Nucleus accumbens (tissue), 56 donors: ENCODE data around the gene ROR1.
"Not testable (repeated sequence)": the region's sequence is repeated elsewhere in the genome, so short reads cannot be mapped to it uniquely, and the experiment has no call there.

ENCODE experiments used
- DNase-seq, 56 donors: peaks; one replicate each; lab custom pipeline; 2025; lab: John Stamatoyannopoulos, UW

The ROR1 gene

GRCh38 chr1:63789856-63790605, 16.2 kb downstream of the ROR1 start:
- no peak for DNase-seq

DNA sequence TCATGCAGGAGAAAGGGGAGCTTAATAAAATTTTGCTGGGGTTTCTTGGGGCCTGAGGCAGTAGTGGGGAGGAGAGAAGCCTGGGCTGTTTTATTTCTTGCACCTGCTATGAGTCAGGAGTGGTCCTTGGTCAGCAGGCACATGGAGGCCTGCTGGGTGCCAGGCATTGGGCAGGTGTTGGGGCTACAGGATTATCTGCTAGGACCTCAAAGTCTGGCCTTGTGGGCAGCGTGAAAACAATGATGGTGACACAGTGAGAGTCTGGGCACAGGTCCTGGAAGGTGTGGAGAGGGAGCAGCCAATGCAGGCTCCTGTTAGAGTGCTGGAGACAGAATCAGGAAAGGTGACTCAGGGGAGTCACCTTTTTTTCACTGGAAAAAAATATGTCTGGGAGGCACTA, 17.2 kb downstream of the ROR1 start:
- no peak for DNase-seq

DNA sequence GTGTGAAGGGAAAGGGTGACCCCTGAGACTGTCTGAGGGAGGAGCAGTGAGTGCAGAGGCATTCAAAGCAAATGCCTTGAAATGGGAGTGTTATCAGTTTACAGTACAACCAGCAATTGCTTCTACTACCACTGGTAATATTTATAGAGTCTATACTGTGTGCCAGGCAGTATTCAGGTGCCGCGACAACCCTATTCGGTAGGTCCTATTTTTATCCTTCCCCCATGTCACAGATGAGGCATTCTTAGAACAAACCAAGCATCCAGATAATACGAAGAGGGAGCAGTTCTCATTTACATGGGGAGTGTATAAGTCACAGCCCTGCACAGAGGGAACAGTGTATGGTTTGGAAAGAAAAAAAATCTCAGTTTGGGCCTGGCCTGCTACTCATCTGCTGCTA, 18.3 kb downstream of the ROR1 start:
- DNase-seq, result no peak

DNA sequence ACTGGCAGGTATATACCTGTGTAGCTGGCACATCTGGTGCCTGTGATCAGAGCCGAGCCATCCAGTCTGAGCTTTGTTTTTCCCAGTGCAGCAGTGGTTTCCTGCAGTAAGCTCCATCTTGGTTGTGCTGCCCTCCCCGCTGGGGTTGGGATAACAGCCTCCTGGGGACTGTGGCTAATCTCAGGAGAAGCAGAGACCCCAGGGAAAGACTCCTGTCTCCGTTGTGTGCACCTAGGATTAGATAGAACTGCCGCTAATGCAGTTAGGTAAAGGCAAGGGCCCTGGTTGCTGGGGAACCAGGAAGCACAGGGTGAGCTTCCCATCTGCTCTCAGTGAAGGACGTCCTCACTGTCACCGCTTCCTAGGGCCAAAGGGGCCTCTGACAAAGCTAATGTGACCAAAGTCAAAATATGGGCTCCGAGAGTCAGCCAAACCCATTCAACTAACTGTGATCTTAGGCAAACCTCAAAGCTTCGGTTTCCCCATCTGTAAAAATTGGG, 20.0 kb downstream of the ROR1 start:
- no peak for DNase-seq

DNA sequence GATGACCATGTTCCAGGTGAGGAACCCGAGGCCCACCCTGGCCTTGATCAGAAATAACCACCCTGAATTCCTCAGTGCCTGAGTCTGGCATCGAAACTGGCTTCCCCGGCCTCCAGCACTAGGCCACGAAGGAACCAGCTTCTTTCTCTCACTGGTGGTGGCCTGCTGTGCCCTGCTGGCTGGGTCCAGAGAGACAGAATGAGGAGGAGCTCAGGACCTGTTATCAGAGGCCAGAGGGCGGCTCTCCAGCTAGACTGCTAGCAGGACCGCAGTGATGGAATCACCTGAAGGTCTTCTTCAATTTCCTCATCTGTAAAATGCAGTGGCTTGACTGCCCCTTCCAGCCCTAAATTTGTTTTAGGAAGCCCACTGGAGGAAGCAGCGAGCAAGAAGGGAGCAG, 20.5 kb downstream of the ROR1 start:
- no peak for DNase-seq

GRCh38 chr1:63794939-63795378, 21.1 kb downstream of the ROR1 start:
- DNase-seq, result no peak

GRCh38 chr1:63795455-63795854, 21.6 kb downstream of the ROR1 start:
- DNase-seq, result no peak

- no peak for DNase-seq
Observed at GRCh38 chr1:63797056-63797726, 23.4 kb downstream of the ROR1 start.

- DNase-seq, result no peak
Observed at GRCh38 chr1:63798284-63798683, 24.5 kb downstream of the ROR1 start.

DNA sequence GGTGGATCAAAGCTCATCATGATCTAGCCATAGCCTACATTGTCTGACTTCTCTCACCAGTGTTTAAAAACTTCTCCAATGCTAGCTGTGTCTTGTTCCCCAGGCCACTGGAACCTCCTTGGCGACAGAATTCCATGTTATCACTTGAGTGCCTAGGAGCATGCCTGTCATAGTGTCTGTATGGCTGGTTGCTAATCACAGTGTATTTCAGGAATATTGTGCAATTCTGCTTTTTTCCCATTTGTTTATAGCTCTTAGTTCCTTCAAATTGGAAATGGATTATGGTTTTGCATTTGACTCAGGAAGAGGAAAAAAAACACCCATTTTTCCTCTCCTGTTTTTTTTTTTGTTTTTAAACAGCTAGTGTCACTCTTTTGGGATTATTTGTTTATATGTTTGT, 25.5 kb downstream of the ROR1 start:
- no peak for DNase-seq

DNA sequence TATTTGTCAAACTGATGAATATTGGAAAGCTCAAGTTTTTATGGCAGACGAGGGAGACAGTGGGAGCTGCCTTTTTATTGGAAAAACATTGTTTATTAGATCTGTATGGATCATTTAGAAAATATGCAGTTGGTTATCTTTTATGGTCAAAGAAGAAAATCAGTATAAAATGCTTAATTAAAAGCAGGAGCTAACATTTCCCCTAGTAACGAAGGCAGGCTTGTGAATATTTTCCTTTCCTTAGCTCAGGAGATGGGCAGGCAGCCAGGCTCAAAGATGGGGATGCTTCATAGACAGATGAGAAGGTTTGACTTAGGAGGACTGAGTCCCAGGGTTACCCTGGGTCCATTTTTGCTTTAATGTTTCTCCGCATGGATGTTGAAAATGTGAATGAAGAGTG, 26.0 kb downstream of the ROR1 start:
- peak in 2 of 56 donors; percentile 1 to 6 for DNase-seq

DNA sequence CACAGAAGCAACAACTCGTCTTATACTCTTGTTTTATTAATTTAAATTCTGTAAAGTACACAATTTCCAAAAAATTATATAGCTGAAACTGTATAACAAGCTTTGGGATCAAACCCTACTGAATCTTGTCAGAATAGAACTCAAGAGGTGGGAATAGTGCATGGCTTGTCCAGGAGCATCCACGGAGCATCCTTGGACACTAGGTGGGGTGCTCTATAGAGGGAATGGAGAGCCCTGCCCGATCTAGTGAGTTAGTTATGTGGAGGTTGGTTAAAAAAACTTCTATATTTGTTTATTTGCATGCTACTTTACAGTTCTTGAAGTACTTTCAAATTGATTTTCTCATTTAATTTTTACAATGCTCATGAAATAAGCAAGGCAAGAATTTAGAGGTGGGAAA, 28.3 kb downstream of the ROR1 start:
- no peak for DNase-seq

DNA sequence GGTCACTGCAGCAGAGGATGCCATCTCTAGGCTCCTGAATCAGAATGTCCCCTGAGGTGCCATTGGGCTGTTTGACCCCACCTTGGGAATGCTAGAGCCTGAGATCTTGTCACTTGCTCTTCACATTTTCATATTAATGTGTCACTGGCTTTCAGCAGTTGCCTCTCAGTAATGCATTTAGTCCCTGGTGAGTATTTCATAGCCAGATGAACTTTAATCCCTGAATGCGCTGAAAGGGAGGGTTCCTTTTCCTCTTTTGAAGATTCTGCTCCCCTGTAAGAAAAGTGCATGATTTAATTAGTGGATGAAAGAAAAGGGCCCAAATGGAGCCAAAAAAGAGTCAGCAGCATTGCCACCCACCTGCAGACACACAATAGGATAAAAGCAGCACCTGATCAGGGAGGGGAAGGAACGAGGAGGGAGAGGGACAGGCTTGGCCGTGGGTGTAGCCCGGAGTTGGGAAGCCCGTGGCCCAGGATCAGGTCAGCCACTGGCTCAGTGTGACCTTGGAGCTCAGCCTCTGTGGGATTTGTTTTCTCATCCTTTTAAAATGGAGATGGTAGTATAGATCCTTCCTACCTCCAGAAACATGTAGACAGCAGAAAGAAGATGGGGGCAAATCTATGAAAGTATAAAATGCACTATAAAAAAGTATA, 31.1 kb downstream of the ROR1 start:
- no peak for DNase-seq

DNA sequence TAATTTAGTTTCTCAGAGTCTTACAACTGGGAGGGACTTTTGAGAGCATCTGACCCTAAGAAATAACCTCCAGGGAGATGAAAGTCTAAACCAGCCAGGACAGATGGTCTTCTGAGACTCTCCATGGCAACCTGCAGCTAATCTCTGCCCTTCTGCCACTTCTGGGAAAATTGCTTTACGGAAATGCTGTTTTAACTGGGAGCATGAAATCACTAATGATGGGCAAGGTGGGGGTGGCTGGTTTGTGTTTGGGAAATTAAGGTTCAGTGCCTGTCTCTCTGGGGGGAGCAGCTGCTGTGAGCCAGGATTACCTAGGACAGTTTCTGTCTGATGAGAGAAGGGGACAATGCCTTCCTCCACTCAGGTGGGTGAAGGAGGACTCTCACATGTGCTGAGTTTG, 33.2 kb downstream of the ROR1 start:
- DNase-seq, result no peak

- DNase-seq, result no peak
Observed at GRCh38 chr1:63810936-63811469, 37.2 kb downstream of the ROR1 start.

DNA sequence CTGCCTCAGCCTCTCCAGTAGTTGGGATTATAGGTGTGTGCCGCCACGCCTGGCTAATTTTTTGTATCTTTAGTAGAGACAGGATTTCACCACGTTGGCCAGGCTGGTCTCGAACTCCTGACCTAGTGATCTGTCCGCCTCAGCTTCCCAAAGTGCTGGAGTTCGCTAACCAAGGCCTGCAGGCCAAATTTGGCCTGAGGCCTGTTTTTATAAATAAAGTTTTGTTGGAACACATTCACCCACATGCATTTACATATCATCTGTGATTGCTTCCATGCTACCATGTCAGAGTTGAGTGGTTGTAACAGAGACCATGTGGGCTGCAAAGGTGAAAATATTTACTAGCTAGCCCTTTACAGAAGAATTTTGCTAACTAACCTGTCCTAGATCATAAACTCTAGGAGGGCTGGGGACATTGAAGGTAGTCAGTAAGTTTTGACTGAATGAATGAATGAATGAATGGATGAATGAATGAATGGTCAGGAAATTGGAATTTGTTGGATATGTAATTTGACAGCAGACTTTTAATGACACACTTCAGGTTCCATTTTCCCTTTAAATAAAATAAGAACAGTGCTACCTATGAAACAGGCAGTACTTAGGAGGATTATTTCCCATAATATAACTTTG, 38.4 kb downstream of the ROR1 start:
- DNase-seq, result no peak

DNA sequence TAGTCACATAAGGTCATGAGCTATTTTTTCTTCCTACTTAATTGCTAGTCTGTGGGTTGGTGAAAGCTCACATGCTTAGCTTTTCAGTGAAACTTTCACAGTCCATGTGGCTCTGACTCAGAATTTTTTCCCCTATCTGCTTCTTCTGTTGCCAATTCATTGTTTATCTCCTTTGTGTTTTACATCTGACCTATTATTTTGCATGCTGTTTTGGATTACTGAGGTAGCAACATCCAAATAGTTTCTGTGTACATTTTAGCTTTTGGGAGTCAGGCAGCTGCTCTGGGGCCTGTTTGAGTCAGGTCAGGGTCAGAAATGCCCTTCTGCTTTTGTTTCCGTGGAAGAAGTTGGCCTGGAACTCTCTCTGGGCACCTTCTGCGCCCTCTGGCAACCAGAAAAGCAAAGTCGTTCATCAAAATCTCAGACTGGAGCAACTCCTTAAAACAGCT, 40.0 kb downstream of the ROR1 start:
- peak in 2 of 56 donors; percentile 8 to 21 for DNase-seq

DNA sequence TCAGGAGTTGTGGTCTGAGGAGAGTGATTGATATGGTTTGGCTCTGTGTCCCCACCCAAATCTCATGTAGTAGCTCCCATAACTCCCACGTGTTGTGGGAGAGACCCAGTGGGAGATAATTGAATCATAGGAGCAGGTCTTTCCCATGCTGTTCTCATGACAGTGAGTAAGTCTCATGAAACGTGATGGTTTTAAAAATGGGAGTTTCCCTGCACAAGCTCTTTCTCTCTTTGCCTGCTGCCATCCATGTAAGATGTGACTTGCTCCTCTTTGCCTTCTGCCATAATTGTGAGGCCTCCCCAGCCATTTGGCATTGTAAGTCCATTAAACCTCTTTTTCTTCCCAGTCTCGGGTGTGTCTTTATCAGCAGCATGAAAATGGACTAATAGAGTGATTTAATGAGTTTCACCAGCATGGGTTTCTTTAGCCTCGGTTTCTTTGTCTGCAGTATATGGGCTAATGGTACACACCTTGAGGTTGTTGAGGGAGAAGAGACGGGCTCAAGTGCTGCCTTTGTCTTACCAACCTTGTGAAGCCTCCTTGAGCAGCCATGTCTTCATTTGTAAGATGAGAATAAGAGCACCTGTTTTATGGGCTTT, 42.5 kb downstream of the ROR1 start:
- DNase-seq, result not testable (repeated sequence)

GRCh38 chr1:63817152-63817667, 43.4 kb downstream of the ROR1 start:
- DNase-seq, result no peak

- no peak for DNase-seq
Observed at GRCh38 chr1:63817700-63818099, 43.9 kb downstream of the ROR1 start.
